SU-DHL-6 (cell line): ENCODE data around the gene UTY.

Experiments used
- H2AFZ ChIP-seq: fragments of 200-600 bp; sonication (generic); 2 replicates; pipeline ENCODE4 v1.6.1; 2014; ENCODE audit warnings: low read depth, mild to moderate bottlenecking, moderate library complexity, mixed read lengths, antibody characterized with exemption, low read length; ENCODE audit not compliant: severe bottlenecking
- H3F3A ChIP-seq: fragments of 200-600 bp; shearing (Covaris generic); 2 replicates; pipeline ENCODE4 v1.6.0; 2016; ENCODE audit warnings: antibody characterized with exemption, mild to moderate bottlenecking; ENCODE audit not compliant: insufficient read depth
- H3K27ac ChIP-seq: fragments of 200-600 bp; sonication (generic); 2 replicates; pipeline ENCODE4 v1.5.1; 2016; ENCODE audit warnings: low read depth, mild to moderate bottlenecking, low read length, moderate library complexity, mixed read lengths
- H3K27me3 ChIP-seq: fragments of 200-600 bp; sonication (generic), shearing (Covaris generic); 2 replicates; pipeline ENCODE4 v1.6.0; 2014; ENCODE audit warnings: mild to moderate bottlenecking, low read length
- H3K36me3 ChIP-seq: fragments of 200-600 bp; sonication (generic); 2 replicates; pipeline ENCODE4 v1.6.1; 2014; ENCODE audit warnings: mild to moderate bottlenecking, low read length, mixed read lengths
- H3K4me2 ChIP-seq: fragments of 300-600, 200-600 bp; shearing (Covaris generic), sonication (generic); 2 replicates; pipeline ENCODE4 v1.6.0; 2014; ENCODE audit warnings: low read length, low read depth, mild to moderate bottlenecking; ENCODE audit not compliant: poor library complexity, severe bottlenecking
- H3K4me3 ChIP-seq: fragments of 200-600 bp; sonication (generic); 2 replicates; pipeline ENCODE4 v1.5.1; 2014; ENCODE audit warnings: antibody characterized with exemption, low read length, mild to moderate bottlenecking, mixed read lengths; ENCODE audit not compliant: insufficient read depth, poor library complexity, severe bottlenecking
- H3K79me2 ChIP-seq: fragments of 200-600 bp; sonication (generic); 2 replicates; pipeline ENCODE4 v1.6.1; 2014; ENCODE audit warnings: mild to moderate bottlenecking, low read length, moderate library complexity; ENCODE audit not compliant: insufficient read depth
- H3K9ac ChIP-seq: fragments of 200-600 bp; sonication (generic); 2 replicates; pipeline ENCODE4 v1.7.0; 2014; ENCODE audit warnings: mild to moderate bottlenecking, low read length
- H3K9me2 ChIP-seq: fragments of 200-600 bp; sonication (generic); replicated peaks from 2 replicates; pipeline ENCODE4 v1.6.1; 2014; ENCODE audit warnings: low read length; ENCODE audit not compliant: insufficient read depth
- H3K9me3 ChIP-seq: fragments of 200-600 bp; sonication (generic); 2 replicates; pipeline ENCODE4 v1.6.1; 2014; ENCODE audit warnings: low read length, mixed read lengths; ENCODE audit not compliant: insufficient read depth
- H4K20me1 ChIP-seq: fragments of 200-600 bp; sonication (generic); 2 replicates; pipeline ENCODE4 v1.6.1; 2014; ENCODE audit warnings: low read depth, mild to moderate bottlenecking, antibody characterized with exemption, low read length, moderate library complexity, mixed read lengths
- CTCF ChIP-seq: fragments of 200-600 bp; sonication (generic); IDR thresholded peaks from one replicate; pipeline ENCODE4 v1.5.1; 2017; ENCODE audit warnings: antibody characterized with exemption, mild to moderate bottlenecking, low read length, moderate library complexity; ENCODE audit not compliant: insufficient read depth, poor library complexity, severe bottlenecking
- EZH2phosphoT487 ChIP-seq: fragments of 200-600 bp; sonication (generic), shearing (Covaris generic); conservative IDR thresholded peaks from 2 replicates; pipeline ENCODE4 v1.6.1; 2018; ENCODE audit warnings: mild to moderate bottlenecking, antibody characterized with exemption, low read length, moderate library complexity, mixed read lengths

The UTY gene

DNA sequence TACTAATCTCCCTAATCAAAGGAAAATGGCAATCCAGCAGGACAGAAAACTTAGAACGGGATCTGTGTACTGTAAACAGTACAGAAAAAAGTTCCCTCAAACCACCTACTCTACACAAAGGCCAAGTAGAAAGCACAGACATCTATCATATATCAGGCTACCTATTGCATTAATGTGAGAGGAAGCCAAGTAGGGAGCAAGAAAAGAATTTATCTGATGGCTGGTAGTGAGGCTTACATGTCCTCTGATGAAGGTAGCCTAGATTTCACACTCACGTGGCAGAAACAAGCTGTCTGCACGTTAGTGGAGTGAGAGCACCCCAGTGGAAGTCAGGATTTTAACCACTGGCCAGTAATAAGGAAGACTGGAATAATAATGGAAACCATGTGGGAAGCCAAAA lies 28.3 kb downstream of the UTY start:
- Histone ChIP-seq H3K27me3 (no peaks in the 10 kb centered on the region), H3K36me3 (no peaks in the 10 kb centered on the region), H3K4me3 (no peak overlapping the region), H3K79me2 (no peaks in the 10 kb centered on the region), H3K4me2 (no peak overlapping the region), H3K9ac (no peak overlapping the region), H2AFZ (no peak overlapping the region), H3K27ac (no peak overlapping the region), H4K20me1 (no peaks in the 10 kb centered on the region), H3F3A (no peaks in the 10 kb centered on the region), H3K9me2 (no peaks in the 10 kb centered on the region), H3K9me3 (no peaks in the 10 kb centered on the region)
- TF ChIP-seq EZH2phosphoT487: no peak

DNA sequence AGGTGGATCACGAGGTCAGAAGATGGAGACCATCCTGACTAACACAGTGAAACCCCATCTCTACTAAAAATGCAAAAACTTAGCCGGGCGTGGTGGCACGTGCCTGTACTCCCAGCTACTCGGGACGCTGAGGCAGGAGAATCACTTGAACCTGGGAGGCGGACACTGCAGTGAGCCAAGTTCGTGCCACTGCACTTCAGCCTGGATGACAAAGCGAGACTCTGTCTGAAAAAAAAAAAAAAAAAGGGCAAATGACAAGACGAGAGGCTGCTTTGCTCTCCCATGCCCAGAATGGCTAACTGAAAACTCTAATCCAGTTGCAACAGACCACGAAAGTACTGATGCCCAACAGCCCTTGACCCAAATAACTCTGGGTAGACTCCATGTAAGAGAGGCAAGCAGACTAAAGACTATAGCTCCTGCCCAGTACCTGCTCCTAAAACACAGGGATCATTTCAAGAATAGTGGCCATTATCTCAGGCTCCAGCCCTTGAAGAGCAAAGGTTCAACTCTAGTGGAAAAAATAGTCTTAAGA lies 29.2 kb downstream of the UTY start:
- TF ChIP-seq CTCF: no peak
- TF ChIP-seq EZH2phosphoT487: no peak

DNA sequence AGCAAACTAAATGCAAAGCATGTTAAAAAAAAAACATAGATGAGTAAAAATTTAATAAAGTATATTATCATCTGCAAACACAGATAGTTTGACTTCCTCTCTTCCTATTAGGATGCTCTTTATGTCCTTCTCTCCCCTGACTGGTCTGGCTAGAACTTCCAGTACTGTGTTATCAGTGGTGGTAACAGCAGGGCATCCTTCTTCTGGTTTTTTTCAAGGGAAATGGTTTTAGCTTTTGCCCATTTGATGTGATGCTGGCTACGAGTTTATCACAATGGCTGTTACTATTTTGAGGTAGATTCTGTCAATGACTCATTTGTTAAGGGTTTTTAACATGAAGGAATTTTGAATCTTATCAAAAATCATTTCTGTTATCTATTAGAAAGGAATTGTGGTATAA lies 34.3 kb downstream of the UTY start:
- Histone ChIP-seq H3F3A (no peaks in the 10 kb centered on the region), H3K9me3 (no peaks in the 10 kb centered on the region), H3K4me3 (no peak overlapping the region), H3K9me2 (no peaks in the 10 kb centered on the region), H3K9ac (no peak overlapping the region), H3K27ac (no peak overlapping the region), H4K20me1 (no peaks in the 10 kb centered on the region), H3K36me3 (no peaks in the 10 kb centered on the region), H2AFZ (no peak overlapping the region), H3K27me3 (no peaks in the 10 kb centered on the region), H3K79me2 (no peaks in the 10 kb centered on the region), H3K4me2 (no peak overlapping the region)
- TF ChIP-seq EZH2phosphoT487: no peak
- no peak for TF ChIP-seq CTCF

More for the DNA sequence above, 29.2 kb downstream of the UTY start:
- Histone ChIP-seq H3K36me3 (no peaks in the 10 kb centered on the region), H4K20me1 (no peaks in the 10 kb centered on the region), H3K79me2 (no peaks in the 10 kb centered on the region), H3F3A (no peaks in the 10 kb centered on the region), H3K27ac (no peak overlapping the region), H3K27me3 (no peaks in the 10 kb centered on the region), H3K9me2 (no peaks in the 10 kb centered on the region), H3K4me2 (no peak overlapping the region), H2AFZ (no peak overlapping the region), H3K9ac (no peak overlapping the region), H3K4me3 (no peak overlapping the region), H3K9me3 (no peaks in the 10 kb centered on the region)

GRCh38 chrY:13443146-13443545 lies 36.7 kb downstream of the UTY start:
- Histone ChIP-seq H3F3A (no peaks in the 10 kb centered on the region), H3K27me3 (no peaks in the 10 kb centered on the region), H3K4me2 (no peak overlapping the region), H3K9me2 (no peaks in the 10 kb centered on the region), H3K79me2 (no peaks in the 10 kb centered on the region), H3K4me3 (no peak overlapping the region), H3K36me3 (no peaks in the 10 kb centered on the region), H3K9ac (no peak overlapping the region), H4K20me1 (no peaks in the 10 kb centered on the region), H2AFZ (no peak overlapping the region), H3K27ac (no peak overlapping the region), H3K9me3 (no peaks in the 10 kb centered on the region)
- TF ChIP-seq CTCF: no peak
- no peak for TF ChIP-seq EZH2phosphoT487
